Activated CD8-positive, alpha-beta memory T cell treated with anti-CD3 and anti-CD28 coated beads, Interleukin-2, amount 10 ng/mL, durations not matched to agents 7 days and 5 days (primary cell): ENCODE data around the gene SDHAF1. TPM values are rescaled to one million over a fixed set of nuclear protein-coding genes. Genes with fewer than 3 reads are reported as not detected.
"Not testable (repeated sequence)": the region's sequence is repeated elsewhere in the genome, so short reads cannot be mapped to it uniquely, and the experiment has no call there.

Source experiments
- ATAC-seq: fragments of 150-1000 bp; cut with Tn5 transposase; one replicate; pipeline ENCODE4 v1.10.0; 2021; ENCODE audit warnings: moderate library complexity
- CTCF ChIA-PET: fragments of 350-600 bp; sonication (Branson Sonifier 250); formaldehyde crosslinking; loops from one replicate; lab custom pipeline; 2021; ENCODE audit warnings: antibody characterized with exemption; lab: Charles Lee
- DNase-seq: peaks from one replicate; pipeline ENCODE4 v3.0.0-alpha.2; 2020
- H3K27ac Mint-ChIP-seq: one replicate; pipeline ENCODE4 v1.8.0; 2021; ENCODE audit warnings: mild to moderate bottlenecking, mixed read lengths
- H3K27me3 Mint-ChIP-seq: one replicate; pipeline ENCODE4 v1.8.0; 2021; ENCODE audit warnings: mixed read lengths
- H3K36me3 Mint-ChIP-seq: one replicate; pipeline ENCODE4 v1.8.0; 2021; ENCODE audit warnings: mild to moderate bottlenecking, mixed read lengths
- H3K4me1 Mint-ChIP-seq: one replicate; pipeline ENCODE4 v1.8.0; 2021; ENCODE audit warnings: mixed read lengths
- H3K4me3 Mint-ChIP-seq: one replicate; pipeline ENCODE4 v1.8.0; 2021; ENCODE audit warnings: mild to moderate bottlenecking, moderate library complexity, mixed read lengths
- H3K9me3 Mint-ChIP-seq: one replicate; pipeline ENCODE4 v1.8.0; 2022; ENCODE audit warnings: low read depth, mixed read lengths
- total RNA-seq, 2 experiments: library from RNA; stranded (reverse); gene quantifications; one replicate each; pipeline ENCODE4 v1.2.3, GENCODE V29; 2021

SDHAF1 gene, protein sequence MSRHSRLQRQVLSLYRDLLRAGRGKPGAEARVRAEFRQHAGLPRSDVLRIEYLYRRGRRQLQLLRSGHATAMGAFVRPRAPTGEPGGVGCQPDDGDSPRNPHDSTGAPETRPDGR
- total RNA-seq = 10 to 100 TPM; 19.8 to 20.2 TPM

DNA sequence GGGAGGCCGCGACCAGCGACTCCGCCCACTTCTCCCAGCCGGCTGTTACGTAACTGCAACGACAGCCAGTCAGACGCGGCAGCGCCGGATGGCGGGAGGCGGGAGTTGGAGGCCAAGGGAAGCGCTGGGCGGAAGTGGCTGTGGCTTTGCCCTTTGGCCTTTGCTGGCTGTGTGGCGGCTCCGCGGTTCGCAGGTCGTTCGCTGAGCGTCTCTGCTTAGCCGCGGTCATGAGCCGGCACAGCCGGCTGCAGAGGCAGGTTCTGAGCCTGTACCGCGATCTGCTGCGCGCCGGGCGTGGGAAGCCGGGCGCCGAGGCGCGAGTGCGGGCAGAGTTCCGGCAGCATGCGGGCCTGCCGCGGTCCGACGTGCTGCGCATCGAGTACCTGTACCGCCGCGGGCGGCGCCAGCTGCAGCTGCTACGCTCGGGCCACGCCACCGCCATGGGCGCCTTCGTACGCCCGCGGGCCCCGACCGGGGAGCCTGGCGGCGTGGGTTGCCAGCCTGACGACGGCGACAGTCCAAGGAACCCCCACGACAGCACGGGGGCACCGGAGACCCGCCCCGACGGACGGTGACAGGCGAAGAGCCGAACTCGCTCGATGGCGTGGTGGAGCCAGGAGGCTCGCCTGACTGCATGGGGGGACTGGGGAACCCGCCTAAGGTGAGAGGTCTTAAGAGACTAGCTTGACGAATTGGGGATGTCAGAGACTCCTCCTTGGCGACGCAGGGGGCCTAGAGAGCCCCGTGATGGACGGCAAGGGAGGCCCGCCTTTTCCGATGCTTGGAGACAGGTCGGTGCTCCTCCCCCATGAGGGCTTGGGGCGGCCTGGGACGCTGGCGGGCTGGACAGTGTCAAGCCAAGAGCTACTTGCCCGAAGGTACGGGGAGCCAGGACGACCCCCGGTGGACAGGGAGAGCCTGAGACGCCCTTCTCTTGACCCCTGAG lies at the start of gene SDHAF1:
SDHAF1 (plus strand) TSS at position 141 of the 946 bp plus-strand sequence; CDS start at position 228, 87 bp downstream.
- peak within 1 kb of the TSS; percentile 79 for H3K4me3 Mint-ChIP-seq
- ATAC-seq (peak; percentile 91), DNase-seq (peak; percentile 97)
- H3K27me3 Mint-ChIP-seq = no peaks in the 10 kb centered on the region
- no peaks in the 10 kb centered on the region for H3K9me3 Mint-ChIP-seq
- peak within 1 kb of the TSS; percentile 86 for H3K27ac Mint-ChIP-seq
- H3K36me3 Mint-ChIP-seq = peaks cover 4% of the 10 kb centered on the region
- CTCF ChIA-PET = interaction anchor here (1.2 to 1.8 kb wide), 3 partner anchors 9 to 52 kb away, joined by 3 to 4 read pairs (median 4); no protein-coding TSS in a partner anchor
- H3K4me1 Mint-ChIP-seq = peaks cover 30% of the 10 kb centered on the region

DNA sequence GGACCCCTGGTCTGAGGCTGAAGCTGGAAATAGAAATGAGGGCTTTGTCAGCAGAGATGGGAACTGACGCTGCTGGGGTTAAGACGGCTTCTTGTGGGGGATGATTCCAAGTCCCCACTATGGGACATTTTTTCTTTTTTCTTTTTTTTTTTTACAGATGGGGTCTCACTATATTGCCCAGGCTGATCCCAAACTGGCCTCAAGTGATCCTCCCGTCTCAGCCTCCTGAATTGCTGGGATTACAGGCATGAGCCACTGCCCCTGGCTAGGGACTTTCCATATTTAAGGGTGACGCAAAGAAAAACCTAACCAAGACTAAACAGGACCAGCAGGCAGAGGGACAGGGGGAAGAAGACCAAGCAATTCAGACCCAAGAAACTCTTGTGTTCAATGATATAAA lies 48.8 kb upstream of the SDHAF1 start:
- Mint-ChIP-seq H3K4me3 (no peak overlapping the region), H3K27ac (no peak overlapping the region), H3K4me1 (peaks cover 3% of the 10 kb centered on the region), H3K9me3 (no peaks in the 10 kb centered on the region), H3K27me3 (peaks cover 2% of the 10 kb centered on the region), H3K36me3 (no peaks in the 10 kb centered on the region)
- no peak for ATAC-seq
- no peak for DNase-seq
- CTCF ChIA-PET = interaction anchor here (0.8 to 0.9 kb wide), 2 partner anchors 62 kb away, joined by 3 read pairs; no protein-coding TSS in a partner anchor

DNA sequence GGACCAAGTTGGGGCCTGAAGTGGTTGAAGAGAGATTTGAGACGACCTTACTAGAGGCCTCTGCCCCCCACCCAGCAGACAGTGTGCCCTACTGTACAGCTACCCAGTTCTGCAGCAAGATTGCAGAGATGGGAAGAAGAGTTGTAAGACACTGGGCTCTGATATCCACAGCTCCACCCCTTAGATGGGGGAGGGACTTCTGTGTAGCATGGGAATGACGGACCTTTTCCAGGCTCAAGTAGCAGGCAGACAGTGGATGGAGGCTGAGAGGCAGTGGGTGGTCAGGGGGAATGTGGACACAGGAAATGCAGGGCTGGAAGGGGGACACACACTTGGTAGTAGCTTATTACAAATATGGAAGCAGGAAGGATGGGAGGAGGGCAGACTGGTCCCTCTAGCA lies 45.9 kb upstream of the SDHAF1 start:
- Mint-ChIP-seq H3K27me3 (peaks cover 2% of the 10 kb centered on the region), H3K4me3 (no peak overlapping the region), H3K27ac (no peak overlapping the region), H3K4me1 (peaks cover 21% of the 10 kb centered on the region), H3K9me3 (no peaks in the 10 kb centered on the region), H3K36me3 (no peaks in the 10 kb centered on the region)
- DNase-seq (no peak), ATAC-seq (no peak)
- CTCF ChIA-PET = interaction anchor here (0.7 to 1.9 kb wide), 4 partner anchors 65 to 1496 kb away, joined by 3 to 6 read pairs (median 3); partner anchors contain the start of genes ALKBH6, THAP8 and WDR62

DNA sequence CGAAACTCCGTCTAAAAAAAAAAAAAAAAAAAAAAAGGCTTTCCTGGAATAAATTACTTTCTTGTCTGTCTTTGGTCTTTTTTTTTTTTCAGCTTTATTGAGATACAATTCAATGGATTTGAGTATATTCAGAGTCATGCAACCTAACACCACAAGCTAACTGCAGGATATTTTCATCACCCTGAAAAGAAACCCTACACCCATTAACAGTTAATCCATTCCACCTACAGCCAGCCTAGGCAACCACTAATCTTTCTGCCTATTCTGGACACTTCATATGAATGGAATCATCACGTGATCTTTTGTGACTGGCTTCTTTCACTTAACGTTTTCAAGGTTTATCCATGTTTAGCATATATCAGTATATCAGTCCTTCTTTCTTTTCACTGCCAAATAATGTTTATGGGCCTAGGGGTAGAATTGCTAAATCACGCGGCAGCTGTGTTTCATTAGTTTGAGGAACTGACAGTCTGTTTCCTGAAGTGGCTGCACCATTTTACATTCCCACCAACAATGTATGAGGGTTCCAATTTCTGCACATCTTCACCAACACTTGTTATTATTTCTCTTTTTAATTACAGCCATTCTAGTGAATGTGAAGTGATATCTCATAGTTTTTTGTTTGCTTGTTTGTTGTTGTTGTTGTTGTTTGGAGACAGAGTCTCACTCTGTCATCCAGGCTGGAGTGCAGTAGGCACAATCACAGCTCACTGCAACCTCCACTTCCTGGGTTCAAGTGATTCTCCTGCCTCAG lies 38.9 kb upstream of the SDHAF1 start:
- CTCF ChIA-PET = interaction anchor here (0.8 to 1.6 kb wide), 2 partner anchors 9 to 14 kb away, joined by 3 to 6 read pairs; no protein-coding TSS in a partner anchor
- no peak overlapping the region for H3K27ac Mint-ChIP-seq

DNA sequence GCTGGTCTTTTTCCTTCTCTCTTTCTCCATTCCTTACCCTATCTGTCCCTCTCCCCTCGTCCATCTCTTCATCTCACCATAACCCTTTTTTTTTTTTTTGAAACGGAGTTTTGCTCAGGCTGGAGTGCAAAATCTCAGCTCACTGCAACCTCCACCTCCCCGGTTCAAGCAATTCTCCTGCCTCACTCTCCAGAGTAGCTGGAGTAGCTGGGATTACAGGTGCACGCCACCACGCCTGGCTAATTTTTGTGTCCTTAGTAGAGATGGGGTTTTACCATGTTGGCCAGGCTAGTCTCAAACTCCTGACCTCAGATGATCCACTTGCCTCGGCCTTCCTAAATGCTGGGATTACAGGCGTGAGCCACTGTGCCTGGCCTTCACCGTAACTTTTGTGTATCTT lies 37.6 kb upstream of the SDHAF1 start:
- DNase-seq, H3K27ac Mint-ChIP-seq, ATAC-seq, H3K4me3 Mint-ChIP-seq, H3K9me3 Mint-ChIP-seq, H3K36me3 Mint-ChIP-seq: not testable (repeated sequence)
- Mint-ChIP-seq H3K27me3 (peaks cover 31% of the 10 kb centered on the region), H3K4me1 (peaks cover 35% of the 10 kb centered on the region)
- CTCF ChIA-PET = interaction anchor here (0.7 kb wide), 1 partner anchor 54 kb away, joined by 3 read pairs; no protein-coding TSS in a partner anchor

More for the DNA sequence above, 38.9 kb upstream of the SDHAF1 start:
- peaks cover 37% of the 10 kb centered on the region for H3K4me1 Mint-ChIP-seq
- H3K36me3 Mint-ChIP-seq = peaks cover 3% of the 10 kb centered on the region
- DNase-seq = no peak
- H3K27me3 Mint-ChIP-seq = peaks cover 24% of the 10 kb centered on the region
- H3K4me3 Mint-ChIP-seq = no peak overlapping the region
- no peak for ATAC-seq
- no peaks in the 10 kb centered on the region for H3K9me3 Mint-ChIP-seq

DNA sequence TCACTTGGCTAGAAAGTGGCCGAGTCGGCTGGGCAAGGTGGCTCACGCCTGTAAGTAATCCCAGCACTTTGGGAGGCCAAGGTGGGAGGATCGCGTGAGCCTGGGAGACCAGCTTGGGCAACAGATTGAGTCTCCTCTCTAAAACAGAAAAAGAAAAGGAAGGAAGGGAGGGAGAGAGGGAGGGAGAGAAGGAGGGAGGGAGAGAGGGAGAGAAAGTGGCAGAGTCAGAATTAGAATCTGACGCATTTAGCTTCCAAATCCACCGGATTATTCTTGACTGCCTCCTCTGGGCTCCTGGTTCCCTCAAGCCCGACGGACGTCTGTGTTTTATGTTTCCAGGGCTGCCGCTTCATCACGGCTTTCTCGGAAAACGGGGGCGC lies 36.3 kb upstream of the SDHAF1 start:
- H3K27me3 Mint-ChIP-seq = peaks cover 37% of the 10 kb centered on the region
- DNase-seq = no peak
- no peak overlapping the region for H3K27ac Mint-ChIP-seq
- peaks cover 22% of the 10 kb centered on the region for H3K4me1 Mint-ChIP-seq
- H3K9me3 Mint-ChIP-seq = no peaks in the 10 kb centered on the region
- peaks cover 3% of the 10 kb centered on the region for H3K36me3 Mint-ChIP-seq
- CTCF ChIA-PET = interaction anchor here (0.5 to 1.3 kb wide), 9 partner anchors 9 to 333 kb away, joined by 3 to 6 read pairs (median 3); partner anchors contain the start of gene SYNE4
- peak; percentile 10 for ATAC-seq
- H3K4me3 Mint-ChIP-seq = no peak overlapping the region

DNA sequence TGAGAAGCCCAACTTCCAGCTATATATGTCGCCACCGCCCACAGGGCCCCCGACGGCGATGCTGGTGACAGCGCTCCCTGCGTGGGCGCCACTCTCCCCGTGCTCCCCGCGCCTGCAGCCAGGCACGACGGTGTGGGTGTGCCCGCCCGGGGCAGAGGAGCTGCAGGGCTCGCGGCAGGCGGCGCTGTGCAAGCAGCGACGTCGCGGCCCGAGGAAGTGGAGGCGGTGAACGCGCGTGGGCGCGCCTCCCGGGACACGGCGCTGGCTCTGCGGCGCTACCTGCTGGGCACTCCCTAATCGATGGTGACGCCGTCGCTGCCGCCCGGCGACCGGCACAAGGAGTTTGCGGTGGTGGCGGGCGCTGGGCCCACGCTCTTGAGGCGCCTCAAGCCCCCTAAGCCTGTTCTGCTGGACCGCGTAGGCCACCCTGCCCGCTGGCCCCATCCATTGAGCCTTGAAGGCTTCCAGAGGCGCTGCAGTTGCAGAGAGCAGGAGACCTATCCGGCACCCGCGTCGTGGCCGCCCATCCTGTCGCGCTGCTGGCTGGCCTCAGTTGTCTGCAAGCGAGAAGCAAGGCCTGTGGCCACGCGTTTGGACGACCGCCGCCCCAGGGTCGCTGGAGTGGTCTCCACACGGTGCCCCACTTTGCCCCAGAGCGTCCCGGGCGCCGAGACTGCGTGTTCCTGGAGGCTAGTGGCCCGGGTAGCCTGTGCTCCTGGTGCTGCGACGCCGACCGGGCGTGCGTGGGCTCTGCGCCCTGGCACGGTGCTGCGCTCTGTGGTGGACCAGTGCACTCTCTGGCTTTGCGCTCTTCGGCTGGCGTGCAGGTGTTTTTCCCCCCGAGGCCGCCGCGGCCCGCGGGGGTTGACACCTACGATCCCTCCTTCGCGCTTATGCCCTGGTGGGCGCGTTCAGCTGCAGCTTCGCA lies 35.7 kb upstream of the SDHAF1 start:
- Mint-ChIP-seq H3K4me3 (no peak overlapping the region), H3K27me3 (peaks cover 38% of the 10 kb centered on the region), H3K36me3 (peaks cover 3% of the 10 kb centered on the region), H3K27ac (no peak overlapping the region), H3K4me1 (peaks cover 16% of the 10 kb centered on the region), H3K9me3 (no peaks in the 10 kb centered on the region)
- ATAC-seq (peak; percentile 92), DNase-seq (peak; percentile 67)
- CTCF ChIA-PET = interaction anchor here (0.5 to 1.3 kb wide), 9 partner anchors 9 to 333 kb away, joined by 3 to 6 read pairs (median 3); partner anchors contain the start of gene SYNE4

DNA sequence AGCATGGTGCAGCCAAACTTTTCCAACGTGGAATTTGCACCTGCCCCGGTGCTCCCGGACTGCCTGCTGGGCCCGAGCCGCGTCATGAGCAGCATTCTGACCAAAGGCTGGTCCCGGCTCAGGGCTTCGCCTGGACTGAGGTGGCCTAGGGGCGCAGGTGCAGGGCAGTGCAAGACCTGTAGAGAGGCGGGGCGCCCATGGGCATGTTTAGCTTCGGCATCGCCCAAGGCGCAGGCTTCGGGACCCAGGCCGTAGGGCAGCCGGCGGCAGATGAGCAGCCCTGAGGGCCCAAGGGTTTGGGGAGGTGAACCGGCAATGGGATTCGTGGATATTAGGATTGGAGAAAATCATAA lies 35.0 kb upstream of the SDHAF1 start:
- Mint-ChIP-seq H3K9me3 (no peaks in the 10 kb centered on the region), H3K36me3 (peaks cover 3% of the 10 kb centered on the region), H3K27me3 (peaks cover 38% of the 10 kb centered on the region), H3K4me3 (no peak overlapping the region), H3K27ac (no peak overlapping the region), H3K4me1 (peaks cover 15% of the 10 kb centered on the region)
- no peak for ATAC-seq
- CTCF ChIA-PET = interaction anchor here (1.1 kb wide), 1 partner anchor 93 kb away, joined by 3 read pairs; no protein-coding TSS in a partner anchor
- DNase-seq = no peak

DNA sequence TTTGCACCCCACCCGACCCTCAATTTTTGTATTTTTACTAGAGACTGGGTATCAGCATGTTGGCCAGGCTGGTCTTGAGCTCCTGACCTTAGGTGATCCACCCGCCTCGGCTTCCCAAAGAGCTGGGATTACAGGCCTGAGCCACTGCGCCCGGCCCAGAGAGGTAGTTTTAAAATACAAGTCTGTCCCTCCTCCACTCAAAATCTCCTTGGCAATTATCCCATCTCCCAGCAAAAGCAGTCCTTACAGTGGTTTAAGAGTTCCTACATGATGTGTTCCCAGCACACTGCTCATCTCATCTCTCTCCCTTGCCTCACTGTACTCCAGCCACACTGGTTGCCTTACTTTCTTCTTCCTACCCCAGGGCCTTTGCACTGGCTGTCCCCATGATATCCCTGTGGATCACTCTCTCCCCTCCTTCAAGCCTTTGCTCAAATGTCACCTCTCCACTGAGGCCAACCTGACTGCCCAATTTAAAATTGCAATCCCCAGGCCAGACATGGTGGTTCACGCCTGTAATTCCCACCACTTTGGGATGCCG lies 34.5 kb upstream of the SDHAF1 start:
- Mint-ChIP-seq H3K27ac (no peak overlapping the region), H3K9me3 (no peaks in the 10 kb centered on the region), H3K36me3 (peaks cover 3% of the 10 kb centered on the region), H3K4me3 (no peak overlapping the region), H3K4me1 (peaks cover 12% of the 10 kb centered on the region), H3K27me3 (peaks cover 38% of the 10 kb centered on the region)
- CTCF ChIA-PET = interaction anchor here (1.1 kb wide), 1 partner anchor 94 kb away, joined by 3 read pairs; no protein-coding TSS in a partner anchor
- ATAC-seq (no peak), DNase-seq (no peak)

DNA sequence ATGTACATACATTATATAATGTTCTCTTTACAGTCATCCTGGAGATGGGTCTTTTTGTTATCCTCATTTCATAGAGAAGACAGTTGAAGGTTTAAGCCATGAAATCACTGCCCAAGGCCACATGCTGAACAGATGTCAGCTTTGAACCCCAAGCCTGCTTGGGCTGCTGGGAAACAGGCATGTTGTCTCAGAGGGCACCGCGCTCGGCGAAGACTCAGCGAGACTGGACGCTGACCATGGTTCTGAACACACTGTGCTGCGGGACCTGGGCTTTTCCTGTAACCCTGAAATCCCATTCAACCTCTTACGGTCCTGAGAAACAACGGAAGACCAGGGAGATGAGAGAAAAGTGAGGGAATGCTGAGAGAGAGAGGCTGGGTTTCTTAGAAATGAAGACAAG lies 31.5 kb upstream of the SDHAF1 start:
- H3K27me3 Mint-ChIP-seq = peaks cover 32% of the 10 kb centered on the region
- CTCF ChIA-PET = interaction anchor here (1.6 kb wide), 1 partner anchor 91 kb away, joined by 3 read pairs; the partner anchor contains the start of gene THAP8
- peaks cover 3% of the 10 kb centered on the region for H3K36me3 Mint-ChIP-seq
- DNase-seq (peak; percentile 63), ATAC-seq (no peak)
- peaks cover 17% of the 10 kb centered on the region for H3K4me1 Mint-ChIP-seq
- no peak overlapping the region for H3K4me3 Mint-ChIP-seq
- no peaks in the 10 kb centered on the region for H3K9me3 Mint-ChIP-seq
- no peak overlapping the region for H3K27ac Mint-ChIP-seq

DNA sequence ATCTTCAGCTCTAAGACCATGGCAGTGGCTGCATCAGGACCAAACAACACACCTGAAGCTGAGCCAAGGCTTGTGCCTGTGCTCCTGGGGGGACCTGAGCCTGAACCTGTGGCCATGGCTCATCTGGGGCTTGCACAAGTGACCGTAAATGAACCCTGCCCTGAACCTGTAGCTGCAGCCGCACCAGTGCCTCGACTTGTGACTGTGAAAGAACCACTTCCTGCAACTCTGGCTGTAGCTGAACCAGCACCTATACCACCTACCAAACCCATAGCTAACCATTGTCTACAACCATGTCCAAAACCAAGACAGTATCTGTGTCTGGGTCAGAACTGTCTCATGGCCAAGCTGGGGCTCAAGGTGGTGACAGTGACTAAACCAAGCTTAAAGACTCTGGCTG lies 28.2 kb upstream of the SDHAF1 start:
- Mint-ChIP-seq H3K4me3 (no peak overlapping the region), H3K4me1 (peaks cover 13% of the 10 kb centered on the region), H3K9me3 (no peaks in the 10 kb centered on the region), H3K27ac (no peak overlapping the region), H3K36me3 (no peaks in the 10 kb centered on the region), H3K27me3 (peaks cover 8% of the 10 kb centered on the region)
- ATAC-seq (peak; percentile 33), DNase-seq (peak; percentile 56)
- CTCF ChIA-PET = interaction anchor here (1.3 kb wide), 1 partner anchor 13 kb away, joined by 6 read pairs; no protein-coding TSS in a partner anchor

DNA sequence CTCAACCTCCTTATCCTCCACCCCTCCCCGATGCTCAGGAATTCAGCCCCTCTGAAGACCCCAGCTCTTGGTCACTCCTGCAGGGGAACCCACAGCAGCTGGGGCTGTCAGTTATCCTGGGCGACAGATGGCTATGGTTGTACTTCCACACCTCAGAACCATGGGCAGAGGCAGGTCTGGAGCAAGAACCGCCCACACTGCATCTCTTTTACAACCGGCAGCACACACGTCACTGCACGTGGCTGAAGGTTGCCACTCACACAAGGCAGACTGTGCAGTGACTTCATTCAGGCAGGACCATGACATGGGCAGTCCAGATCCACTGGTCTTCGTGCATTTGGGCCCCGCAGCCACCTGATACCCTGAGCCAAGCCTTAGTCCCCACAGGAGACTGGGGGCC lies 21.5 kb upstream of the SDHAF1 start:
- Mint-ChIP-seq H3K36me3 (no peaks in the 10 kb centered on the region), H3K9me3 (no peaks in the 10 kb centered on the region), H3K4me3 (no peak overlapping the region), H3K27me3 (peaks cover 3% of the 10 kb centered on the region), H3K27ac (no peak overlapping the region), H3K4me1 (peaks cover 5% of the 10 kb centered on the region)
- ATAC-seq (no peak), DNase-seq (no peak)
- CTCF ChIA-PET = no interaction called here
